ENCODE measurements around the gene OR14A16. TPM values are rescaled to one million over a fixed set of nuclear protein-coding genes. Genes with fewer than 3 reads are reported as not detected.

OR14A16 gene
- total RNA-seq, 1 experiment from 2014 or later = not detected

DNA sequence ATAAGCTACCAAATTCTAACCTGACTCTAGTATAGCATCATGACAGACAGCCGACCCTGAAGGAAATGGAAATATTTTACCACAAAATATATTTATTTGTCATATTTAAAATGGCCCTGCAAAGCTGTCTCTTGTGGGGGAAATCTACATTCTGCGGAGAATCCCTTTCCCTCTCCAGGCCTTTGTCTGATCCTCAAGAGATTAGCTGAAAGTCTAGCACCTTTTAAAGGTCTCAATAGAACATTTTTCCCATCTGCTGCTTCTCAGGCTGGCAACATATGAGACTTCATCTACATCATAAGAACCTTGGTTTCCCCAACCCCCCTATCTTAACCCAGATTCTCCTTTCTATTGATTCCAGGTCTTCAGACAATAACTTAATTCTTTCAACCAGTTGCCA is 19.5 kb upstream of the OR14A16 start:
- no TSS peak for BruUV-seq (replicated peaks)
- Mint-ChIP-seq H3K4me1 (ENCODE audit: insufficient read depth, unreplicated experiment) (no peaks in the 10 kb centered on the region), H3K9me3 (ENCODE audit: unreplicated experiment) (no peaks in the 10 kb centered on the region), H3K36me3 (ENCODE audit: insufficient read depth, unreplicated experiment) (no peaks in the 10 kb centered on the region), H3K4me3 (ENCODE audit: unreplicated experiment) (no peak overlapping the region), H3K27me3 (ENCODE audit: insufficient read depth, unreplicated experiment) (no peaks in the 10 kb centered on the region), H3K27ac (ENCODE audit: low read depth, unreplicated experiment) (no peak overlapping the region)
- intact Hi-C loops (cut with micrococcal nuclease) = no loop called here
- no peak for DNase-seq (ENCODE audit: unreplicated experiment)
- POLR2A ChIA-PET = interaction anchor here (0.8 kb wide), 1 partner anchor 34 kb away, joined by 3 read pairs; no protein-coding TSS in a partner anchor
- TF ChIP-seq, protein P1, sequence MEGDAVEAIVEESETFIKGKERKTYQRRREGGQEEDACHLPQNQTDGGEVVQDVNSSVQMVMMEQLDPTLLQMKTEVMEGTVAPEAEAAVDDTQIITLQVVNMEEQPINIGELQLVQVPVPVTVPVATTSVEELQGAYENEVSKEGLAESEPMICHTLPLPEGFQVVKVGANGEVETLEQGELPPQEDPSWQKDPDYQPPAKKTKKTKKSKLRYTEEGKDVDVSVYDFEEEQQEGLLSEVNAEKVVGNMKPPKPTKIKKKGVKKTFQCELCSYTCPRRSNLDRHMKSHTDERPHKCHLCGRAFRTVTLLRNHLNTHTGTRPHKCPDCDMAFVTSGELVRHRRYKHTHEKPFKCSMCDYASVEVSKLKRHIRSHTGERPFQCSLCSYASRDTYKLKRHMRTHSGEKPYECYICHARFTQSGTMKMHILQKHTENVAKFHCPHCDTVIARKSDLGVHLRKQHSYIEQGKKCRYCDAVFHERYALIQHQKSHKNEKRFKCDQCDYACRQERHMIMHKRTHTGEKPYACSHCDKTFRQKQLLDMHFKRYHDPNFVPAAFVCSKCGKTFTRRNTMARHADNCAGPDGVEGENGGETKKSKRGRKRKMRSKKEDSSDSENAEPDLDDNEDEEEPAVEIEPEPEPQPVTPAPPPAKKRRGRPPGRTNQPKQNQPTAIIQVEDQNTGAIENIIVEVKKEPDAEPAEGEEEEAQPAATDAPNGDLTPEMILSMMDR (IDR thresholded peaks at IDR 0.05; ENCODE audit: unreplicated experiment) = no peak
- CTCF ChIA-PET = interaction anchor here (0.6 to 0.8 kb wide), 2 partner anchors 17 to 617 kb away, joined by 3 read pairs; no protein-coding TSS in a partner anchor

DNA sequence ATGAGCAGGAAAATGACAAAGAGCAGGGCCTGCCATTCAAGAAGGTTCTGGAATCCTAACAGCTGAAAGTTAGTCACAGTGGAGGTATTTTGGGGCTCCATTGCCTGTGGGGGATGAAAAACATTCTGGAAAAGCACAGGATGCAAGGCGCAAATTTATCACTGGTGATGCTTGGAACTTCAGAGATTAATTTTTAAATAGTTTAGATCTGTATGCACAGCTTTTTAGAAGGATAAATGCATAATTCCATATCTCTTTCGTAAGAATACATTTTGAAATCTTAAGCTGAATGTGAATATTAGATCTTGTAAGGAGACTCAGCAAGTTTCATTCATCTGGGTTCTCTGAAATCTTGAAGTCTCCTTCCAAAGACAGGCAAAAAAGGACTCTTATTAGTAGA is 17.9 kb upstream of the OR14A16 start, which contains the start of gene OR11L1:
Gene OR11L1 (minus strand): TSS at position 101 of the 400 bp plus-strand sequence. CDS start 0 bp downstream, at position 101.
- ChIA-PET CTCF (interaction anchor here (1.6 kb wide), 1 partner anchor 12 kb away, joined by 8 read pairs; no protein-coding TSS in a partner anchor), POLR2A (no interaction called here)
- DNase-seq (ENCODE audit: unreplicated experiment) = no peak
- H3K27ac Mint-ChIP-seq (ENCODE audit: low read depth, unreplicated experiment) = no peak within 1 kb of the TSS
- no TSS peak for BruUV-seq (replicated peaks)
- TF ChIP-seq, protein P1 (IDR thresholded peaks at IDR 0.05; ENCODE audit: unreplicated experiment) = no peak
- no peak within 1 kb of the TSS for H3K4me3 Mint-ChIP-seq (ENCODE audit: unreplicated experiment)
- intact Hi-C loops (cut with micrococcal nuclease) = no loop called here
- no peaks in the 10 kb centered on the region for H3K27me3 Mint-ChIP-seq (ENCODE audit: insufficient read depth, unreplicated experiment)
- H3K9me3 Mint-ChIP-seq (ENCODE audit: unreplicated experiment) = no peaks in the 10 kb centered on the region
- no peaks in the 10 kb centered on the region for H3K36me3 Mint-ChIP-seq (ENCODE audit: insufficient read depth, unreplicated experiment)
- H3K4me1 Mint-ChIP-seq (ENCODE audit: insufficient read depth, unreplicated experiment) = no peaks in the 10 kb centered on the region

DNA sequence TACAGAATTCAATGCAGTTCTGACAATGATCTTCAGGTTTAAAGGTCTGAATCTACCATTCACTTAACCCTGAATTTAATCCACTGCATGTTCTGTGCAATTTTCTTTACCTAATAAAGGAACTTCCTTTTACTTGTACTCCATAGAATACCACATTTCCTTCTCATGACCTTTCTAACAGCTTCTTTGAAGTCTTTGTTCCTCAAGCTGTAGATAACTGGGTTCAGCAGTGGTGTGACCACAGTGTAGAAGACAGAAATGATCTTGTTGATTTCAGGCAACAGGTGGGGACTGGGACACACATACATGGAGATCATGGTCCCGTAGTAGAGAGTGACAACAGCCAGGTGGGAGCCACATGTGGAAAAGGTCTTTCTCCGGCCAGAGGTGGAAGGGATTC is 16.9 kb upstream of the OR14A16 start:
- Mint-ChIP-seq H3K4me1 (ENCODE audit: insufficient read depth, unreplicated experiment) (no peaks in the 10 kb centered on the region), H3K27me3 (ENCODE audit: insufficient read depth, unreplicated experiment) (no peaks in the 10 kb centered on the region), H3K4me3 (ENCODE audit: unreplicated experiment) (no peak overlapping the region), H3K9me3 (ENCODE audit: unreplicated experiment) (no peaks in the 10 kb centered on the region), H3K27ac (ENCODE audit: low read depth, unreplicated experiment) (no peak overlapping the region), H3K36me3 (ENCODE audit: insufficient read depth, unreplicated experiment) (no peaks in the 10 kb centered on the region)
- BruUV-seq (replicated peaks) = no TSS peak
- TF ChIP-seq, protein P1 (IDR thresholded peaks at IDR 0.05; ENCODE audit: unreplicated experiment) = no peak
- DNase-seq (ENCODE audit: unreplicated experiment) = no peak
- POLR2A ChIA-PET = no interaction called here
- CTCF ChIA-PET = interaction anchor here (1.6 kb wide), 1 partner anchor 13 kb away, joined by 8 read pairs; no protein-coding TSS in a partner anchor
- intact Hi-C loops (cut with micrococcal nuclease) = no loop called here

DNA sequence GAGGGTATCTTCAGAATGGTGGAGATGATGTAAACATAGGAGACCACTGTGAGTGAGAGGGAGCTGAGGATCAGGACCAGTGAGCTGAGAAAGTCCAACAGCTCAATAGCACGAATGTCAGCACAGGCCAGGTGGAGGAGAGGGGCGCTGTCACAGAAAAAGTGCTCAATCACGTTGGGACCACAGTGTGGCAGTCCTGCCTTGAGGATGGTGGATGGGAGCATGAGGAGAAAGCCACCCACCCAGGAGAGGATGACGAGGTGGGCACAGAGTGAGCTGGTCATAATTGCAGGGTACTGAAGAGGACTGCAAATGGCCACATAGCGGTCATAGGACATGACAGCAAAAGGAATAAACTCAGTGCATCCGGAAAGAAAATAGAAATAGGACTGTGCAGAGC is 9.7 kb upstream of the OR14A16 start:
- Mint-ChIP-seq H3K27me3 (ENCODE audit: insufficient read depth, unreplicated experiment) (no peaks in the 10 kb centered on the region), H3K9me3 (ENCODE audit: unreplicated experiment) (no peaks in the 10 kb centered on the region)
- intact Hi-C loops (cut with micrococcal nuclease) = no loop called here

More for the DNA sequence above, 9.7 kb upstream of the OR14A16 start:
- DNase-seq (ENCODE audit: unreplicated experiment) = no peak
- no TSS peak for BruUV-seq (replicated peaks)
- TF ChIP-seq, protein P1 (IDR thresholded peaks at IDR 0.05; ENCODE audit: unreplicated experiment) = no peak
- Mint-ChIP-seq H3K27ac (ENCODE audit: low read depth, unreplicated experiment) (no peak overlapping the region), H3K36me3 (ENCODE audit: insufficient read depth, unreplicated experiment) (no peaks in the 10 kb centered on the region), H3K4me3 (ENCODE audit: unreplicated experiment) (no peak overlapping the region), H3K4me1 (ENCODE audit: insufficient read depth, unreplicated experiment) (no peaks in the 10 kb centered on the region)
- ChIA-PET CTCF (no interaction called here), POLR2A (no interaction called here)
